Measurements from ENCODE around the gene NT5DC4.
A peak's percentile ranks its signal among the peaks of the same experiment; 100 is the strongest.

Gene NT5DC4

DNA sequence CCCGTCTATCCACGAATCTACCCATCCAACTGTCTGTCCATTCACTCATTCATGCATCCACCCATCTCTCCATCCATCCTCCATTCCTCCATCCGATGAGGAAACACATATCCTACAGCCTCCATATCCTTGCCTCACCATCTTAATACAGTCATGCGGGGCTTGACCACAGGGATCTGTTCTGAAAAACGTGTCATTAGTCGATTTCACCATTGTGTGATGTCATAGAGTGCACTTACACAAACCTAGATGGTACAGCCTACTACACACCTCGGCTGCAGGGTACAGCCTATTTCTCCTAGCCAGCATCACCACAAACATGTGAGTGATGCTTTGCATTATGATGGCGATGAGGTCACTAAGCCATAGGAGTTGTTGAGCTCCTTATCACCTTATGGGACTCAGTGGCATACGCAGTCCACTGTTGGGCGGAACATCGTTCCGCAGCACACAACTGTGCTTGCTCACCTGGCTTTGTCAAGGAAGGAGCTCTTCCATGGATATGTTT lies 1.9 kb upstream of the NT5DC4 start:
- DNase-seq (ENCODE audit: low read depth in 1 of 2, low spot score in 1 of 2), result no peak
- TF ChIP-seq JUND (IDR thresholded peaks at IDR 0.05; ENCODE audit: low read depth), result no peak
- in situ Hi-C loops (cut with HindIII; ENCODE audit: low pct_unique_long_range_greater_than_20kb, low sequenced_read_pairs), result no loop called here

DNA sequence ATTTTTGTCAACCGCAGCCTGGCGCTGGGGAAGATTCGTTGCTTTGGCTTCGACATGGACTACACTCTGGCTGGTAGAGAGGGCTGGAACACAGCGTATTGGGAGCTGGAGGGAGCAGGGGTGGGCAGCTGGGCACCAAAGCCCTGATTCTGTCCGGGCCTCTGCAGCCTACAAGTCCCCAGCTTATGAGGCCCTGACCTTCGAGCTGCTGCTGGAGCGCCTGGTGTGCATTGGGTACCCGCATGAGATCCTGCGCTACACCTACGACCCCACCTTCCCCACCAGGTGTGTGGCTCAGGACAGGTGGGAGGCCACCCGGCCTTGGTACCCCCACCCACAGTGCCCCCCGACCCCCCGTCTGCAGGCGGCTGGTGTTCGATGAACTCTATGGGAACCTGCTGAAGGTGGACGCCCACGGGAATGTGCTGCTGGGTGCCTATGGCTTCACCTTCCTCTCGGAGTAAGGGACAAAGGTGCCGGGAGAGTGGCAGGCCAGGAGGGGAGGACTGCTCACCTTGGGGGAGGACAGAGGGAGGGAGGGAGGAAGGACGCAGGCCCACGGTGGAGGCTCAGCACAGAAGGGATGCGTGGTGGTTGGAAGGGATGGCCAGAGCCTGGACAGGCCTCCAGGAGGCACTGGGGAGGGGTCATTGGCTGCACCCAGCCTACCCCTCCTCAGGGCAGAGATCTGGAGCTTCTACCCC lies 1.2 kb downstream of the NT5DC4 start:
- DNase-seq (ENCODE audit: low read depth in 1 of 2, low spot score in 1 of 2), result no peak
- no peak for TF ChIP-seq JUND (IDR thresholded peaks at IDR 0.05; ENCODE audit: low read depth)
- in situ Hi-C loops (cut with HindIII; ENCODE audit: low pct_unique_long_range_greater_than_20kb, low sequenced_read_pairs), result no loop called here

DNA sequence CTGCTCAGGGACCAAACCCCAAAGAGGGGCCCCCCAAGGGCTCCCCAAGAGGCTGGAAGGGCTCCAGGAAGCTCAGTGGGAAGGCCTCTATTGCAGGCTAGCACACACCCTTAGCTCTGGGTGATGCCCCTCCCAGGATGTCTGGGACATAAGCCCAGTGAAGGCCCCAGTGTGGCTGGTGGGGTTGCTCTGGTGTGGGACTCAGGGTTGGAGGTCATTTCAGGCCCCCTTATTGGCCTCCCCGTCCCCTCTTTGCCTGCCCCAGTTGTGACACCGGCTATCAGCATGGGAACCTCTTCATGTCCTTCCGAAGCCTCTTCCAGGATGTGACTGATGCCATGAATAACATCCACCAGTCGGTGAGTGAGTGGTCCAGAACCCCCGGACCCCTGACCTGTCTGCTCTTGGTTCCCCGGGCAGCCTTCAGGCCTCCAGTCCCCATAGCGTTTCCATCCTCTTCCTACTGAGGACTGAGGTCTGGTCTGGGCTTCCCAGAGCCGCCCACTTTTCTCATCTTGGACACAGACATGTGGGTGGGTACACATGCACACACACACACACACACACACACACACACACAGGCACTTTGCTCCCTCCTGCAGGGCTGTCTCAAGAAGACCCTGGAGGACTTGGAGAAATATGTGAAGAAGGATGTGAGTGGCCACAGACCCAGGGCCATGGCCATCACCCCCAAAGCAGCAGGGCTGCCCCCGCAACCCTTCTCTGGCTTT lies 2.2 kb downstream of the NT5DC4 start:
- DNase-seq (ENCODE audit: low read depth in 1 of 2, low spot score in 1 of 2), result no peak
- in situ Hi-C loops (cut with HindIII; ENCODE audit: low pct_unique_long_range_greater_than_20kb, low sequenced_read_pairs), result no loop called here
- no peak for TF ChIP-seq JUND (IDR thresholded peaks at IDR 0.05; ENCODE audit: low read depth)

GRCh38 chr2:112723547-112723940 lies 2.7 kb downstream of the NT5DC4 start:
- in situ Hi-C loops (cut with HindIII; ENCODE audit: low pct_unique_long_range_greater_than_20kb, low sequenced_read_pairs), result no loop called here
- no peak for TF ChIP-seq JUND (IDR thresholded peaks at IDR 0.05; ENCODE audit: low read depth)
- no peak for DNase-seq (ENCODE audit: low read depth in 1 of 2, low spot score in 1 of 2)

DNA sequence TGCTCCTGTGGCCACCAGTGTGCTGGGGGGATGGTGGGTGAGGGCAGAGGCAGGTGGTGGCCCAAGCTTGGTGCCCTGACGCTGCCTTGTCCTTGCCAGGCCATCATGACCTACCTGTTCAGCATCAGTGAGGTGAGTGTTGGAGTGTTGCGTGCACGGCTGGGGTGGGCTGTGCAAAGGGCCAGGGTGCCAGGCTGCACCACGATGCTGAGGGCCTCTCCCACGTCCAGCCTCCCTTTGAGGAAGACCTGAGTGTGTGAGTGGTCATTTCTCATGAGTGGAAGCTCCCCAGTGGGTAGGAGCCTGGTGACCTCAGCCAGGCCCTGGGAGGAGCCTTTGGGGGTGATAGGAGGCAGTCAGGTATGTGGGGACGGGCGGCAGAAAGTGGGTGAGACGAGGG lies 3.2 kb downstream of the NT5DC4 start:
- DNase-seq (ENCODE audit: low read depth in 1 of 2, low spot score in 1 of 2), result no peak
- in situ Hi-C loops (cut with HindIII; ENCODE audit: low pct_unique_long_range_greater_than_20kb, low sequenced_read_pairs), result no loop called here
- no peak for TF ChIP-seq JUND (IDR thresholded peaks at IDR 0.05; ENCODE audit: low read depth)

GRCh38 chr2:112724591-112725525 lies 4.0 kb downstream of the NT5DC4 start:
- peak in 1 of 2 experiments; percentile 12 for DNase-seq (ENCODE audit: low read depth in 1 of 2, low spot score in 1 of 2)
- in situ Hi-C loops (cut with HindIII; ENCODE audit: low pct_unique_long_range_greater_than_20kb, low sequenced_read_pairs), result no loop called here
- TF ChIP-seq JUND (IDR thresholded peaks at IDR 0.05; ENCODE audit: low read depth), result no peak

DNA sequence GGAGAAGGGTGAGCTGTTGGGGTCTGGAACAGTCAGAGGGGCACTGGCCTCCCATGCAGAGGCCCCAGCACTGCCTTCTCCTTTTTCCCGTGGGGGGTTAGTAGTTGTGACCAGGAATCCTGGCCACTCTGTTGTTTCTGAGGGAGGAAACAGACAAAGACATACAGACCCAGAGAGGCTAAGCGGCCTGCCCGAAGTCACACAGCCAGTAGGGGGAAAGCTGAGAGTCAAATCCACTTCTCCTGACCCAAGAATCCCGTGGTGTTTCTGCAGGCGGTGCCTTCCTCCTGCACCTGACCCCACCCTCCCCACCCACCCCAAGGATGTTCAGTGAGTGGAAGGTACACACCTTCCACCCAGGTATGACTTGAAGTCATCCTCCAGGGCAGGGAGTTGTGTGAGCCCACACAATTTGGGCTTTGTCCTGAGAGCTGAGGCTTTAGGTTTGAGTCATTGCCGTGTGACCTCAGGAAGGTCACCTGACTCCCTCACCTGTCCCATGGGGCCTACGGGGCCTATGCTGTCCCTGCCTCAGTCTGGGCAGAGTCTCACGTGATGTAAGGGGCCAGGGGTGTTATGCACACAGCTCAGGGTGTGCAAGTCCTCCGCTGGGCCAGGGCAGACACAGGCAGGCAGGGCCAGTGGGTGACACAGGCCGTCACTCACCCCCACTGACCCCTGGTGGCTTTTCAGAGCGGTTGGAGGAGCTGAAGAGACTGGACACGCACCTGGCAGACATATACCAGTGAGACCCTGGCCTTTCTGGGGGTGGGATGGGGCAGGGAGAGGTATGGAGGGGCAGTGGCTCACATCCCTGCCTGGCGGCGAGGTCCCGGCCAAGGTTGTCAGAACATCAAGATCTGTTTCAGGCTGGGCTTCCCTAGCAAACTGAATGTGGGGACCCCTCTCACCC lies 5.0 kb downstream of the NT5DC4 start:
- in situ Hi-C loops (cut with HindIII; ENCODE audit: low pct_unique_long_range_greater_than_20kb, low sequenced_read_pairs), result no loop called here
- no peak for TF ChIP-seq JUND (IDR thresholded peaks at IDR 0.05; ENCODE audit: low read depth)
- peak in 1 of 2 experiments; percentile 6 for DNase-seq (ENCODE audit: low read depth in 1 of 2, low spot score in 1 of 2)

GRCh38 chr2:112726487-112727190 lies 5.8 kb downstream of the NT5DC4 start:
- peak; percentile 89 to 93 for DNase-seq (ENCODE audit: low read depth in 1 of 2, low spot score in 1 of 2)
- no peak for TF ChIP-seq JUND (IDR thresholded peaks at IDR 0.05; ENCODE audit: low read depth)
- in situ Hi-C loops (cut with HindIII; ENCODE audit: low pct_unique_long_range_greater_than_20kb, low sequenced_read_pairs), result no loop called here

- no peak for TF ChIP-seq JUND (IDR thresholded peaks at IDR 0.05; ENCODE audit: low read depth)
- DNase-seq (ENCODE audit: low read depth in 1 of 2, low spot score in 1 of 2), result no peak
- in situ Hi-C loops (cut with HindIII; ENCODE audit: low pct_unique_long_range_greater_than_20kb, low sequenced_read_pairs), result no loop called here
Observed at GRCh38 chr2:112727276-112728028, 6.6 kb downstream of the NT5DC4 start.

GRCh38 chr2:112728029-112728362 lies 7.2 kb downstream of the NT5DC4 start:
- no peak for DNase-seq (ENCODE audit: low read depth in 1 of 2, low spot score in 1 of 2)
- in situ Hi-C loops (cut with HindIII; ENCODE audit: low pct_unique_long_range_greater_than_20kb, low sequenced_read_pairs), result no loop called here
- no peak for TF ChIP-seq JUND (IDR thresholded peaks at IDR 0.05; ENCODE audit: low read depth)

Data from T47D (cell line).